ENCODE data around the gene EDN2. TPM values are rescaled to one million over a fixed set of nuclear protein-coding genes. Genes with fewer than 3 reads are reported as not detected.

EDN2 gene
- total RNA-seq, result not detected

GRCh38 chr1:41484402-41485241 lies at the start of gene EDN2:
Gene EDN2, minus strand, starts transcription at chr1:41484683. Its CDS starts 82 bp downstream, at chr1:41484601.

Other genes starting within 250 kb of the EDN2 start
- gene SCMH1, start 242.4 kb downstream of the EDN2 start, total RNA-seq, result 10 to 100 TPM; 18.4 to 20.1 TPM
- gene FOXO6, start 123.2 kb downstream of the EDN2 start, total RNA-seq, result not detected

All from activated naive CD4-positive, alpha-beta T cell treated with anti-CD3 and anti-CD28 coated beads, Interleukin-2, amount 10 ng/mL, durations not matched to agents 5 hours and 36 hours (primary cell).